ENCODE results near the gene TLL2. TPM values are rescaled to one million over a fixed set of nuclear protein-coding genes. Genes with fewer than 3 reads are reported as not detected.

The TLL2 gene
- total and polyA plus RNA-seq, 3 experiments from 2014 or later = 0.09 TPM; not detected in 2

DNA sequence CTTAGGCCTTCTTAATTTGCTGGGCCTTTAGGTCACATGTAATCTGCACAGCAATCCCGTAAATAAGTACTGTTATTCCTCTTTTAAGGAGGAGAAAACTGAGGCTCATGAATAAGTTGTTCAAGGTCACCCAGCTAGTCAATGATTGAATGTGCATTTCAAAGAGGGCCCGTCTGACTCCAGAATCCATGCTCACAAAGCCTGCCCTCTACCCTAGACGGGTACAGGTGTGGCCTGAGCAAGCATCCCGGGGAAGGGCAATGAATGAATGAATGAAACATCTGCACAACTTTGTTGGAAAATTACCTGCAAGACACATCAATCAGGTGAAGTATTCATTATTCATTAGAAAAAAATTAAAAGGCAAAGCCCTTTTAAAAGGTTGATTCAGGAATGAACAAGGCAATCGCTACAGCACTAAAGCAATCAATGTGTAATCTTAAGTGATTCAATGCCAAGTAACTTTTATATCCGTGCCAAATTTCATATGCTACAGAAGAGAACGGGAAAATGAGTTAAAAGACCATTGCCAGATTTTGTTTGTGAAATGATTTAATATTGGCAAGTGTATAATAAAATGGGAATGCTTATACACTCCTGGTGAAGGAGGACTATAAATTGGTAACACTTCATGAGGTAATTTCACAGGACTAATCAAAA is 61.1 kb downstream of the TLL2 start:
- no peaks in the 10 kb centered on the region for H3K36me3 ChIP-seq (ENCODE audit: insufficient read depth, low read length)
- ChIA-PET POLR2A (no interaction called here), CTCF (no interaction called here)
- no peak overlapping the region for H3K27ac ChIP-seq (ENCODE audit: low read depth, low read length)
- DNase-seq = no peak
- H3K4me3 ChIP-seq (ENCODE audit: low read length) = no peak overlapping the region
- Mint-ChIP-seq H3K4me3 (no peak overlapping the region), H3K27ac (no peak overlapping the region), H3K4me1 (no peaks in the 10 kb centered on the region), H3K9me3 (no peaks in the 10 kb centered on the region), H3K36me3 (no peaks in the 10 kb centered on the region), H3K27me3 (peaks cover 10 to 29% of the 10 kb centered on the region in 2 donors)
- H3K4me1 ChIP-seq (ENCODE audit: insufficient read depth, low read length) = no peaks in the 10 kb centered on the region
- H3K27me3 ChIP-seq (ENCODE audit: insufficient read depth, low read length, poor library complexity, severe bottlenecking) = no peaks in the 10 kb centered on the region
- no peaks in the 10 kb centered on the region for H3K9me3 ChIP-seq (ENCODE audit: low read length)

DNA sequence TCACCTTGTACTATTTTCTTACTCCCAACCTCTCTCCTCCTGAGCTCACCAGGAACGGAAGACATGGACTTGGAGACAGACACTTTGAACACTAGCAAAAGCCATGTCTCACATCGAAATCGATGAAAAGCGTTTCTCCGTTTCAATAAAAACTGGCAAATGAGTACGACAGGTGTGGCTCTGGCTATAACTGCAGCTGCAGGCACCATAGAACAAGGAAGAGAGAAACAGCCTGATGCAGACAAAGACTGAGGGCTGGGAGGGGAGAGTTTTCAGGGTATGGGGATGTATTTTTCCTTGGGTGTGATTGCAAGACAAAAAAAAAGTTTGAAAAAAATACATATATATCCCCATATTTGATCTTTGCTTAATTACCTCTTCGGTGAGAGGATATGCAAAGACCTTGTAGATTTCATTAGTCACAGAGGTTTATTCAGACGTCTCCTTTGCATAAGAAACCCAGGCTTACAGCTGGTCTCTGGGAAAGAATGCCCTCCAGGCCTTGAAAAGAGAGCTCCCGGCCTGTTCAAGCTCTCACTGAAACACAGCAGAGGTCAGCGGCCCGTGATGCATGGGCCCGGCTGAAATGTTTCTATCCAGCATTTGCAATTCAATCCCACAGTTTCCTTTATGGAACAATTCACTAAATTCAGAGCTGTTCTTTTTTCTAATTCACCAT is 63.1 kb downstream of the TLL2 start:
- H3K9me3 Mint-ChIP-seq = no peaks in the 10 kb centered on the region
- no peaks in the 10 kb centered on the region for H3K9me3 ChIP-seq (ENCODE audit: low read length)
- no peak overlapping the region for H3K27ac ChIP-seq (ENCODE audit: low read depth, low read length)
- no peaks in the 10 kb centered on the region for H3K4me1 Mint-ChIP-seq
- H3K4me1 ChIP-seq (ENCODE audit: insufficient read depth, low read length) = no peaks in the 10 kb centered on the region
- no peaks in the 10 kb centered on the region for H3K36me3 Mint-ChIP-seq
- H3K4me3 Mint-ChIP-seq = no peak overlapping the region
- ChIA-PET CTCF (no interaction called here), POLR2A (no interaction called here)
- DNase-seq = no peak
- peaks cover 12 to 36% of the 10 kb centered on the region in 2 donors for H3K27me3 Mint-ChIP-seq
- no peaks in the 10 kb centered on the region for H3K36me3 ChIP-seq (ENCODE audit: insufficient read depth, low read length)
- no peaks in the 10 kb centered on the region for H3K27me3 ChIP-seq (ENCODE audit: insufficient read depth, low read length, poor library complexity, severe bottlenecking)
- H3K4me3 ChIP-seq (ENCODE audit: low read length) = no peak overlapping the region
- H3K27ac Mint-ChIP-seq = peak overlapping the region in 1 of 8 donors; percentile 51

DNA sequence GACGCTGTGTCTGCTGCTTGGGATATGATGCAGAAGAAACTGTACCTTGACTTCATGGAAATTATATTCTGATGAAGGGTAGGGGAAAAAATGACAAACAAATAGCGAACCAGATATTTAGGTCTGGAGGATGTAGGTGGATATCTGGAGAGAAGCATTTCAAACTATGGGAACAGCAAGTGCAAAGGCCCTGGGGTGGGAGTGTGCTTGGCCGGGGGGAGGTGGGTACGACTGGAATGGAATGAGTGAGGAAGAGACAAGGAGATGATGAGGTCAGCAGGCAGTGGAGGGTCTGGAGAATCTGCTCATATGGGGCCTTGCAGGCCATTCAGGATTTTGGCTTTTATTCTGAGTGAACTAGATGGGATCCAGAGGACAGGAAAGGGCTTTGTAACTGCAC is 65.2 kb downstream of the TLL2 start:
- Mint-ChIP-seq H3K4me3 (no peak overlapping the region), H3K9me3 (no peaks in the 10 kb centered on the region), H3K4me1 (no peaks in the 10 kb centered on the region), H3K27ac (no peak overlapping the region), H3K27me3 (peaks cover 14 to 43% of the 10 kb centered on the region in 2 donors), H3K36me3 (no peaks in the 10 kb centered on the region)
- H3K36me3 ChIP-seq (ENCODE audit: insufficient read depth, low read length) = no peaks in the 10 kb centered on the region
- no peak for DNase-seq
- no peaks in the 10 kb centered on the region for H3K4me1 ChIP-seq (ENCODE audit: insufficient read depth, low read length)
- H3K27ac ChIP-seq (ENCODE audit: low read depth, low read length) = no peak overlapping the region
- no peak overlapping the region for H3K4me3 ChIP-seq (ENCODE audit: low read length)
- no peaks in the 10 kb centered on the region for H3K9me3 ChIP-seq (ENCODE audit: low read length)
- H3K27me3 ChIP-seq (ENCODE audit: insufficient read depth, low read length, poor library complexity, severe bottlenecking) = no peaks in the 10 kb centered on the region
- ChIA-PET CTCF (no interaction called here), POLR2A (no interaction called here)

DNA sequence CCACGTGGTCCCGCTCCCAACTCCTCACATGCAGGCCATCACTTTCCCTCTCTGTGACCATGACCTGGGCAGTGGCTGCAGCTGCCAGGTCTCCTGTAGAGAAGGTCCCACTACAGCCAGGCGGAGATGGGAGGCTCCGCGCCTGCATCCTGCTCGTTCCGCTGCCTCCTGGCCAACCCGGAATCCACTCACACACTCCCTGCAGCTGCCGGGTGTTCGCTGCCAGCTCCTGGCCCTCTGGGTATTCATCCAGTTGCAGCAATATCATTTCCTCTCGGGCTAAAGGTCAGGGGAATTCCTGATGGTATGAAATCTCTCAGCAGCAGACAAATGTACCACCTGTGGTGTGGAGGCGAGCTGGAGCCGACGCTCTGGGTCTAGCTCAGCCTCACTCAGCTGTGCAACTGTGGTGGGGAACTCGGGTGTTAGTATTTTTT is 65.7 kb downstream of the TLL2 start:
- no peak overlapping the region for H3K27ac ChIP-seq (ENCODE audit: low read depth, low read length)
- no peaks in the 10 kb centered on the region for H3K4me1 ChIP-seq (ENCODE audit: insufficient read depth, low read length)
- Mint-ChIP-seq H3K36me3 (no peaks in the 10 kb centered on the region), H3K4me3 (no peak overlapping the region), H3K4me1 (no peaks in the 10 kb centered on the region), H3K27me3 (peaks cover 14 to 43% of the 10 kb centered on the region in 2 donors), H3K27ac (no peak overlapping the region), H3K9me3 (no peaks in the 10 kb centered on the region)
- ChIA-PET POLR2A (no interaction called here), CTCF (no interaction called here)
- DNase-seq = no peak
- H3K36me3 ChIP-seq (ENCODE audit: insufficient read depth, low read length) = no peaks in the 10 kb centered on the region
- H3K4me3 ChIP-seq (ENCODE audit: low read length) = no peak overlapping the region
- H3K27me3 ChIP-seq (ENCODE audit: insufficient read depth, low read length, poor library complexity, severe bottlenecking) = no peaks in the 10 kb centered on the region
- no peaks in the 10 kb centered on the region for H3K9me3 ChIP-seq (ENCODE audit: low read length)

DNA sequence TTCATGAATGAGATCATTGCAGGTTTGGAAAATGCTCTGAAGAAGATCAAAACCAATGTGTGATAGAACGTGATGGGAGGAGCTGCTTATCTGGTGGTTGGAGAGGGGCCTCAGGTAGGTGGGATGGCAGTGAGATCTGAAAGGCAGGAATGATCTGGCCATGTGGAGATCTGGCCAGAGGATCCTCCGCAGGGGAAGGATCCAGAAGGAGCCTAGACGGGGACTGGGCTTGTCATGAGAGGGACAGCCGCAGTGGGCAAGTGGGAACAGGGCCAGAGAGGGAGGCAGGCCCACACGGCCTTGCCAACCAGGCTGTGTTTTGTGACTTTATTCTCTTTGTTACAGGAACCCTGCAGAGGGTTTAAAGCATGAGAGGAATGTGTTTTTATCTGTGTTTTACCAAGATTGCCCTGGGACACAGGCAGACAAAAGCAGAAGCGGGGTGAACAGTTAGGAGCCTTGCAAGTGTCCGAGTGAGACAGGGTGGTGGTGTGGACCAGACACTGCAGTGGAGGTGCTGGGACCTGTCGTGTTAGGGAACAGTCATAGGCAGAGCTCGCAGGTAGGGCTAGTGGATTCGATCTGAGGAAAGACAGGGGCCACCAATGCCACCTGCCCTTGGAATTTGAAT is 66.6 kb downstream of the TLL2 start:
- no peak overlapping the region for H3K4me3 ChIP-seq (ENCODE audit: low read length)
- Mint-ChIP-seq H3K27me3 (peaks cover 14 to 38% of the 10 kb centered on the region in 2 donors), H3K9me3 (no peaks in the 10 kb centered on the region), H3K27ac (peak overlapping the region in 1 of 8 donors; percentile 39), H3K4me1 (no peaks in the 10 kb centered on the region), H3K36me3 (no peaks in the 10 kb centered on the region), H3K4me3 (no peak overlapping the region)
- H3K27me3 ChIP-seq (ENCODE audit: insufficient read depth, low read length, poor library complexity, severe bottlenecking) = no peaks in the 10 kb centered on the region
- no peaks in the 10 kb centered on the region for H3K4me1 ChIP-seq (ENCODE audit: insufficient read depth, low read length)
- no peaks in the 10 kb centered on the region for H3K36me3 ChIP-seq (ENCODE audit: insufficient read depth, low read length)
- H3K27ac ChIP-seq (ENCODE audit: low read depth, low read length) = no peak overlapping the region
- H3K9me3 ChIP-seq (ENCODE audit: low read length) = no peaks in the 10 kb centered on the region
- POLR2A ChIA-PET = no interaction called here
- DNase-seq = no peak
- CTCF ChIA-PET = no interaction called here

DNA sequence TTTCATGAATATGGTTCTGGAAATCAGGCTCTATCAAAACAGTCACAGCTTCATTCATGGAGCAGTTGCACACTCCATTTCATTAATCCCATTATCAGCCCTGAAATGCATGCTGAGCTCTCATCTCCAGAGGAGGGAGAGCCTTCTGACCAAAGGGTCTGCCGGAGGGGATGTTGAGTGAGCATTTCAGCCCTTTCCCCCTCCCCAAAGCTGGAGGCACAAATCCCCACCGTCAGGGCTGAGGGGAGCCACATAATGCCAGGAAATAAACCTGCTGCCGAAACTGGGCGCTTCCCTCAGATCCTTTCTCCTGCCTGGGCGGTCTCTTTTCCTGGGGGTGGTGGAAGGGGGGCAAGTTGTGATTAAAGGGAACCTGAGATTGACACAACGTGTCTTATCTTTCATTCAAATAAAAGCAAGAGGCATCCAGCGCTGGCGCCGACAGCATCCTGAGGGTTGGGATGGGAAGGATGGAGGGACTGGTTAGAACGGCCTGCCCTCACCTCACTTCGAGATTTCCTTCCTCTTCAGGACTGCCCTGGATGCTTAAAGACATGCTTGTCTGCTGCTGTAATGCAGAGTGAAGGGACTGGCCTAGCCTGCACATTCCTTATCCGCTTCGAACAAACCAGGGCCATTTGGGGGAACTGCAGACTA is 71.6 kb downstream of the TLL2 start:
- Histone ChIP-seq H3K4me3 (ENCODE audit: low read length) (no peak overlapping the region), H3K27ac (ENCODE audit: low read depth, low read length) (no peak overlapping the region), H3K36me3 (ENCODE audit: insufficient read depth, low read length) (no peaks in the 10 kb centered on the region), H3K4me1 (ENCODE audit: insufficient read depth, low read length) (no peaks in the 10 kb centered on the region), H3K27me3 (ENCODE audit: insufficient read depth, low read length, poor library complexity, severe bottlenecking) (no peaks in the 10 kb centered on the region), H3K9me3 (ENCODE audit: low read length) (no peaks in the 10 kb centered on the region)
- Mint-ChIP-seq H3K27me3 (peaks cover 8 to 50% of the 10 kb centered on the region in 2 donors), H3K36me3 (no peaks in the 10 kb centered on the region), H3K9me3 (no peaks in the 10 kb centered on the region), H3K4me3 (peak overlapping the region in 1 of 7 donors; percentile 45), H3K27ac (no peak overlapping the region), H3K4me1 (no peaks in the 10 kb centered on the region)
- no peak for DNase-seq
- POLR2A ChIA-PET = no interaction called here
- CTCF ChIA-PET = no interaction called here

DNA sequence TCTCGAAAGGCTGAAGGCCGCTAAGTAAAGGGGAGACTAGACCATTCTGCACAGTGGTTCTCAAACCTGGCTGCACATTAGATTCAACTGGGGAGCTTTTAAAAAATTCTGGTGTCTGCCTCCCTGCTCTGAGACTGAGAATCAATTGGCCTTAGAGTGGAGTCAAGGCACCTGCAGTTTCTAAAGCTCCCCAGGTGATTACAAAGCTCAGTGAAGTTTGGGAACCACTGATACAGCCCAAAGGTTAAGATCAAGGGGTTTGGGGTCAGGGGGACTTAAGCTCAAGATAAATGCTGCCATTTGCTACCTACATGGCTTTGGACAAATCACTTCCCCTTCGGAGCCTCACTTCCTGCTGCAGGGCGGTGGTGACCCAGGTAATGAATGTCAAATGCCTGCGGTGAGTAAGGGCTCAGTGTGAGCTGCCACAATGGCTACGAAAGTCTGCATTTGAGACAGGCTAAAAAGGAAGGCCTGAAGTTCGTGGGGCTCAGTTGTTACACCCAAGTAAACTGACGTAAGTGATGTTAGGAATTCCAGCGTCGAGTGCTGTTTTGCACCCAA is 72.3 kb downstream of the TLL2 start:
- peak overlapping the region in 1 of 8 donors; percentile 86 for H3K27ac Mint-ChIP-seq
- no peaks in the 10 kb centered on the region for H3K27me3 ChIP-seq (ENCODE audit: insufficient read depth, low read length, poor library complexity, severe bottlenecking)
- H3K4me1 ChIP-seq (ENCODE audit: insufficient read depth, low read length) = no peaks in the 10 kb centered on the region
- no peaks in the 10 kb centered on the region for H3K9me3 ChIP-seq (ENCODE audit: low read length)
- ChIA-PET POLR2A (no interaction called here), CTCF (no interaction called here)
- no peak for DNase-seq
- H3K4me3 ChIP-seq (ENCODE audit: low read length) = no peak overlapping the region
- H3K27ac ChIP-seq (ENCODE audit: low read depth, low read length) = no peak overlapping the region
- peaks cover 4 to 43% of the 10 kb centered on the region in 2 donors for H3K27me3 Mint-ChIP-seq
- H3K4me3 Mint-ChIP-seq = no peak overlapping the region
- H3K4me1 Mint-ChIP-seq = no peaks in the 10 kb centered on the region
- no peaks in the 10 kb centered on the region for H3K36me3 Mint-ChIP-seq
- no peaks in the 10 kb centered on the region for H3K9me3 Mint-ChIP-seq
- no peaks in the 10 kb centered on the region for H3K36me3 ChIP-seq (ENCODE audit: insufficient read depth, low read length)

Measured in CD8-positive, alpha-beta memory T cell (primary cell).